K562 (cell line): ENCODE measurements around the gene DHRS3. TPM values are rescaled to one million over a fixed set of nuclear protein-coding genes. Genes with fewer than 3 reads are reported as not detected.

Experiments used
- ADNP ChIP-seq: fragments of 200-800 bp; sonication (Bioruptor generic); IDR thresholded peaks from 2 replicates; pipeline ENCODE4 v1.6.1; 2016; ENCODE audit warnings: missing genetic modification characterization, missing compliant biosample characterization
- CTBP1 ChIP-seq: fragments of 450-650 bp; IDR thresholded peaks from 2 replicates; pipeline ENCODE4 v1.6.1; 2016; ENCODE audit warnings: borderline replicate concordance
- KLF10 ChIP-seq: fragments of 250-450 bp; sonication (Bioruptor Pico); IDR thresholded peaks from 2 replicates; pipeline ENCODE4 v1.6.1; 2021; ENCODE audit warnings: matching md5 sums
- POLR3A ChIP-seq: IDR thresholded peaks from 2 replicates; pipeline ENCODE4 v1.6.1; 2011; ENCODE audit warnings: borderline replicate concordance, mild to moderate bottlenecking, moderate library complexity; ENCODE audit not compliant: insufficient read length, insufficient read depth; ENCODE audit errors: extremely low read depth
- RAD21 ChIP-seq, 2 experiments: fragments of 250-450 bp in 1 of 2; fragments of 450-650 bp in 1 of 2; sonication (Bioruptor Pico) in 1 of 2; formaldehyde crosslinking in 1 of 2; IDR thresholded peaks in 1 of 2; conservative IDR thresholded peaks in 1 of 2; 2 replicates each; pipeline versions ENCODE4 v1.4.0 to v1.8.0; 2020 to 2022; ENCODE audit warnings: mild to moderate bottlenecking in 2 of 2, moderate library complexity in 1 of 2
- RBBP5 ChIP-seq: fragments of 200-600 bp; sonication (generic); IDR thresholded peaks from 2 replicates; pipeline ENCODE4 v1.6.1; 2012; ENCODE audit warnings: borderline replicate concordance, mild to moderate bottlenecking, low read length, control low read depth, inconsistent platforms; ENCODE audit not compliant: insufficient read depth, poor library complexity, severe bottlenecking
- SNIP1 ChIP-seq: fragments of 450-650 bp; IDR thresholded peaks from 2 replicates; pipeline ENCODE4 v1.7.1; 2017; ENCODE audit warnings: low read depth, mild to moderate bottlenecking
- THRAP3 ChIP-seq: fragments of 450-650 bp; IDR thresholded peaks from 2 replicates; pipeline ENCODE4 v1.6.1; 2016; ENCODE audit warnings: mild to moderate bottlenecking, inconsistent platforms, borderline replicate concordance
- ZBTB7A ChIP-seq: IDR thresholded peaks from 2 replicates; pipeline ENCODE4 v1.6.1; 2011; ENCODE audit warnings: low read depth, mild to moderate bottlenecking, low read length, moderate library complexity, borderline replicate concordance; ENCODE audit not compliant: control insufficient read depth
- ZNF407 ChIP-seq: fragments of 450-650 bp; IDR thresholded peaks from 2 replicates; pipeline ENCODE4 v1.6.1; 2016; ENCODE audit warnings: low read depth
- ZZZ3 ChIP-seq: fragments of 450-650 bp; IDR thresholded peaks from 2 replicates; pipeline ENCODE4 v1.6.1; 2016; ENCODE audit warnings: antibody characterized with exemption, mild to moderate bottlenecking, moderate library complexity
- polyA plus RNA-seq, 8 experiments: library from polyadenylated mRNA; depleted of rRNA in 4 of 8; stranded (reverse) in 5 of 8; unstranded in 3 of 8; fragments of >200 nt; fragmentation: Nextera tagmentation in 2 of 8; fragmentation: Illumina TruSeq in 1 of 8; extraction: Ambion mirVana in 2 of 8; extraction: Trizol in 1 of 8; gene quantifications; 2 replicates each; pipeline versions ENCODE4 v1.2.1 to v1.2.3, GENCODE V29; 2011 to 2014; ENCODE audit warnings: inconsistent platforms in 1 of 8, missing spikeins in 1 of 8
- total RNA-seq, 7 experiments: library from RNA; depleted of rRNA in 6 of 7; stranded (reverse); fragments of >200 nt in 6 of 7; fragmentation: Illumina TruSeq in 2 of 7; extraction: Trizol in 2 of 7; gene quantifications; 2 replicates each; pipeline versions ENCODE4 v1.2.1 to v1.2.3, GENCODE V29; 2011 to 2021; ENCODE audit warnings: low replicate concordance in 1 of 7
- TF ChIP-seq, protein P1 (sequence below), 2 experiments: fragments of 450-650 bp in 1 of 2; sonication (generic) in 1 of 2; formaldehyde crosslinking in 1 of 2; IDR thresholded peaks in 1 of 2; conservative IDR thresholded peaks in 1 of 2; 2 replicates each; pipeline versions ENCODE4 v1.6.1 to v1.8.1; 2016 to 2023; ENCODE audit warnings: mild to moderate bottlenecking in 2 of 2, moderate library complexity in 2 of 2, inconsistent platforms in 1 of 2, missing genetic modification reagents in 1 of 2
- TF ChIP-seq, protein P2 (sequence below): fragments of 450-650 bp; IDR thresholded peaks from 2 replicates; pipeline ENCODE4 v1.6.1; 2016; ENCODE audit warnings: missing biosample characterization, missing genetic modification characterization
- TF ChIP-seq, protein P3 (sequence below): fragments of 450-650 bp; formaldehyde crosslinking; IDR thresholded peaks from 2 replicates; pipeline ENCODE4 v1.4.0; 2020; ENCODE audit warnings: mild to moderate bottlenecking, moderate library complexity

Gene DHRS3
- total and polyA plus RNA-seq, 9 of the 15 experiments (the other 6 are each of a cell fraction or from before 2014, with no cell fraction given): 21.0 to 116 (median 58.7) TPM

- TF ChIP-seq, protein P1, sequence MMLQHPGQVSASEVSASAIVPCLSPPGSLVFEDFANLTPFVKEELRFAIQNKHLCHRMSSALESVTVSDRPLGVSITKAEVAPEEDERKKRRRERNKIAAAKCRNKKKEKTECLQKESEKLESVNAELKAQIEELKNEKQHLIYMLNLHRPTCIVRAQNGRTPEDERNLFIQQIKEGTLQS (IDR thresholded peaks at IDR 0.05): no peak
- TF ChIP-seq, protein P1 (CRISPR knock-in tag; conservative IDR thresholded peaks at IDR 0.05): no peak
- TF ChIP-seq CTBP1 (no peak), ZZZ3 (no peak), ZNF407 (peak; percentile 49; the same call in 1 of the 2 replicates), ZBTB7A (no peak), KLF10 (CRISPR knock-in tag) (no peak), SNIP1 (no peak), RBBP5 (no peak), ADNP (tag) (0 out of 2 replicates have a peak, but pooled peaks have one; percentile 41), POLR3A (no peak), RAD21 (CRISPR knock-in tag; conservative IDR thresholded peaks at IDR 0.05 in 1 of 2, IDR thresholded peaks at IDR 0.05 in 1 of 2) (0 out of 4 replicates have a peak, but pooled peaks of 1 of the 2 experiments have one; percentile 3), THRAP3 (peak; percentile 32; the same call in 1 of the 2 replicates)
- TF ChIP-seq, protein P2, sequence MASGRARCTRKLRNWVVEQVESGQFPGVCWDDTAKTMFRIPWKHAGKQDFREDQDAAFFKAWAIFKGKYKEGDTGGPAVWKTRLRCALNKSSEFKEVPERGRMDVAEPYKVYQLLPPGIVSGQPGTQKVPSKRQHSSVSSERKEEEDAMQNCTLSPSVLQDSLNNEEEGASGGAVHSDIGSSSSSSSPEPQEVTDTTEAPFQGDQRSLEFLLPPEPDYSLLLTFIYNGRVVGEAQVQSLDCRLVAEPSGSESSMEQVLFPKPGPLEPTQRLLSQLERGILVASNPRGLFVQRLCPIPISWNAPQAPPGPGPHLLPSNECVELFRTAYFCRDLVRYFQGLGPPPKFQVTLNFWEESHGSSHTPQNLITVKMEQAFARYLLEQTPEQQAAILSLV: 0 out of 2 replicates have a peak, but pooled peaks have one; percentile 34
- TF ChIP-seq, protein P3, sequence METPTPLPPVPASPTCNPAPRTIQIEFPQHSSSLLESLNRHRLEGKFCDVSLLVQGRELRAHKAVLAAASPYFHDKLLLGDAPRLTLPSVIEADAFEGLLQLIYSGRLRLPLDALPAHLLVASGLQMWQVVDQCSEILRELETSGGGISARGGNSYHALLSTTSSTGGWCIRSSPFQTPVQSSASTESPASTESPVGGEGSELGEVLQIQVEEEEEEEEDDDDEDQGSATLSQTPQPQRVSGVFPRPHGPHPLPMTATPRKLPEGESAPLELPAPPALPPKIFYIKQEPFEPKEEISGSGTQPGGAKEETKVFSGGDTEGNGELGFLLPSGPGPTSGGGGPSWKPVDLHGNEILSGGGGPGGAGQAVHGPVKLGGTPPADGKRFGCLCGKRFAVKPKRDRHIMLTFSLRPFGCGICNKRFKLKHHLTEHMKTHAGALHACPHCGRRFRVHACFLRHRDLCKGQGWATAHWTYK: no peak
Observed at GRCh38 chr1:12529640-12530174, 88.3 kb downstream of the DHRS3 start (continued).
